Peyer's patch (tissue), 4 donors: ENCODE measurements around the gene MMAB. TPM values are rescaled to one million over a fixed set of nuclear protein-coding genes. Genes with fewer than 3 reads are reported as not detected.

Experiments used
- DNase-seq, 3 donors: peaks; one replicate each; pipeline ENCODE4 v3.0.0-alpha.2; 2017 to 2019
- H3K27ac ChIP-seq, 4 donors: fragments of 200-600 bp; sonication (generic); one replicate each; pipeline ENCODE4 v1.5.1; 2016 to 2019
- H3K27me3 ChIP-seq, 2 donors: fragments of 200-600 bp; sonication (generic); one replicate each; pipeline ENCODE4 v1.5.1; 2019
- H3K36me3 ChIP-seq, 3 donors: fragments of 200-600 bp; sonication (generic); one replicate each; pipeline ENCODE4 v1.5.1; 2016 to 2019
- H3K4me1 ChIP-seq, 4 donors: fragments of 200-600 bp; sonication (generic); one replicate each; pipeline ENCODE4 v1.5.1; 2016 to 2019
- H3K4me3 ChIP-seq, 4 donors: fragments of 200-600 bp; sonication (generic); 1 replicate in 3 of 4; 2 replicates in 1 of 4; pipeline ENCODE4 v1.5.1; 2016 to 2019; ENCODE audit warnings: mild to moderate bottlenecking in 1 of 4
- H3K9me3 ChIP-seq, 4 donors: fragments of 200-600 bp; sonication (generic); one replicate each; pipeline ENCODE4 v1.5.1; 2016 to 2019; ENCODE audit warnings: mild to moderate bottlenecking in 1 of 4
- POLR2A ChIP-seq, 2 donors: fragments of 450-650 bp; IDR thresholded peaks; one replicate each; pipeline ENCODE4 v1.5.1; 2017; ENCODE audit warnings: antibody characterized with exemption in 2 of 2, mild to moderate bottlenecking in 2 of 2, moderate library complexity in 2 of 2
- total RNA-seq, 4 donors: library from RNA; depleted of rRNA; stranded (reverse); fragments of >200 nt; gene quantifications; one replicate each; pipeline ENCODE4 v1.1.0, GENCODE V29; 2016
- TF ChIP-seq, protein P1 (sequence below), 6 experiments: fragments of 450-650 bp in 4 of 6; fragments of 200-600 bp in 2 of 6; sonication (generic) in 1 of 6; IDR thresholded peaks; one replicate each; pipeline ENCODE4 v1.5.1; 2017 to 2019; ENCODE audit warnings: antibody characterized with exemption in 6 of 6, mild to moderate bottlenecking in 3 of 6, moderate library complexity in 1 of 6

MMAB gene
- total RNA-seq, 4 donors from 2014 or later = 30.8 to 41.4 (median 32.1) TPM

DNA sequence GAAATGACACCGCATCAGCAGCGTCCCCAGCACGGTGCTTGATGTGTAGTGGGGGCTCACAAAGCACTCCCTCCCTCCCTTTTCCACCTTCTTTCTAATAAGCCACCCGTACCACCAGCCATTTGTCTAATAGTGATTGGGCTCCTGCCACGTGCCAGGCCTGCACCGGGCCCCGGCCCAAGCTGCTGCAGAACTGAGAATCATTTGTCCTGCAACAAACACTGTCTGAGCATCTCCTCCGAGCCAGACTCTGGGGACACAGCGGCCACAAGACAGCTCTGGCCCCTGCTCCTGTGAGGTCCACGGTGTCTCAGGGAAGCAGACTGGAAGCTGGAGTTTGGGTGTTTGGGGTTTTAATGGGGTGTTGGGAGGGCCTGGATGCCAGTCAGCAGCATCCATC, 44.2 kb upstream of the MMAB start:
- Histone ChIP-seq H3K27ac (no peak overlapping the region), H3K36me3 (no peaks in the 10 kb centered on the region), H3K9me3 (no peaks in the 10 kb centered on the region), H3K4me1 (no peaks in the 10 kb centered on the region), H3K27me3 (no peaks in the 10 kb centered on the region), H3K4me3 (no peak overlapping the region)
- TF ChIP-seq, protein P1, sequence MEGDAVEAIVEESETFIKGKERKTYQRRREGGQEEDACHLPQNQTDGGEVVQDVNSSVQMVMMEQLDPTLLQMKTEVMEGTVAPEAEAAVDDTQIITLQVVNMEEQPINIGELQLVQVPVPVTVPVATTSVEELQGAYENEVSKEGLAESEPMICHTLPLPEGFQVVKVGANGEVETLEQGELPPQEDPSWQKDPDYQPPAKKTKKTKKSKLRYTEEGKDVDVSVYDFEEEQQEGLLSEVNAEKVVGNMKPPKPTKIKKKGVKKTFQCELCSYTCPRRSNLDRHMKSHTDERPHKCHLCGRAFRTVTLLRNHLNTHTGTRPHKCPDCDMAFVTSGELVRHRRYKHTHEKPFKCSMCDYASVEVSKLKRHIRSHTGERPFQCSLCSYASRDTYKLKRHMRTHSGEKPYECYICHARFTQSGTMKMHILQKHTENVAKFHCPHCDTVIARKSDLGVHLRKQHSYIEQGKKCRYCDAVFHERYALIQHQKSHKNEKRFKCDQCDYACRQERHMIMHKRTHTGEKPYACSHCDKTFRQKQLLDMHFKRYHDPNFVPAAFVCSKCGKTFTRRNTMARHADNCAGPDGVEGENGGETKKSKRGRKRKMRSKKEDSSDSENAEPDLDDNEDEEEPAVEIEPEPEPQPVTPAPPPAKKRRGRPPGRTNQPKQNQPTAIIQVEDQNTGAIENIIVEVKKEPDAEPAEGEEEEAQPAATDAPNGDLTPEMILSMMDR (IDR thresholded peaks at IDR 0.05) = no peak
- no peak for TF ChIP-seq POLR2A (IDR thresholded peaks at IDR 0.05)
- DNase-seq = no peak

DNA sequence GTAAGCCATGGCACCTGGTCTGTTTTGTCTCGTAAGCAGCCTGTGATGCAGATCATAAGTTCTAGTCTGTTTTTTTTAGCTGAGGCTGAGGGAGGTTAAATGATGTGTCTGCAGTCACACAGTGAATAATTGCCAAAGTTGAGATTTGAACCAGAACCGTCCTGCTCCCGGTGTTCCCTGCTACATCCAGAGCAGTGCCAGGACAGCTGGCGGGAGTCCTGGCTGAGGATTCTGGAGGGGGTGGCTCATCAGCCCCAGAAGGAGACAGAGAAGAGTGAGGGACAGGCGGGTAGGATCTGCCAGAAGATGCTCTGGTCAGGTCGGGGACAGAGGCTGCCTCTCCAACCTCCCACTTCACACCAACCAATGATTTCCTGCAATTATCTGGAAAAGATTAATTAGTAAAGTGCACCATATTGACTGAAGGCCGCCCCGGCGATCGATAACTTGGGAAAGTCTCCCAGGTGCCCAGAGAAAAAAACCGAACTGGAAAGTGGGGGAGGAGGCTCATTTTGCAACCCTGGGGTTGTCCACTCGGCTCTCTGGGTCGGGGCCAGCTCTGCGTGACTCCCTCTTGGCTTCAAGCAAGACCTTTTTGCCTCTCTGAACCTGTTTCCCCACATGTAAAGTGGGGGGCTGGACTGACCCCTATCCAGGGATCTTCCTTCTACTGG, 42.4 kb upstream of the MMAB start:
- Histone ChIP-seq H3K27me3 (no peaks in the 10 kb centered on the region), H3K36me3 (no peaks in the 10 kb centered on the region), H3K4me1 (no peaks in the 10 kb centered on the region), H3K4me3 (no peak overlapping the region), H3K9me3 (no peaks in the 10 kb centered on the region), H3K27ac (no peak overlapping the region)
- no peak for DNase-seq
- no peak for TF ChIP-seq POLR2A (IDR thresholded peaks at IDR 0.05)

DNA sequence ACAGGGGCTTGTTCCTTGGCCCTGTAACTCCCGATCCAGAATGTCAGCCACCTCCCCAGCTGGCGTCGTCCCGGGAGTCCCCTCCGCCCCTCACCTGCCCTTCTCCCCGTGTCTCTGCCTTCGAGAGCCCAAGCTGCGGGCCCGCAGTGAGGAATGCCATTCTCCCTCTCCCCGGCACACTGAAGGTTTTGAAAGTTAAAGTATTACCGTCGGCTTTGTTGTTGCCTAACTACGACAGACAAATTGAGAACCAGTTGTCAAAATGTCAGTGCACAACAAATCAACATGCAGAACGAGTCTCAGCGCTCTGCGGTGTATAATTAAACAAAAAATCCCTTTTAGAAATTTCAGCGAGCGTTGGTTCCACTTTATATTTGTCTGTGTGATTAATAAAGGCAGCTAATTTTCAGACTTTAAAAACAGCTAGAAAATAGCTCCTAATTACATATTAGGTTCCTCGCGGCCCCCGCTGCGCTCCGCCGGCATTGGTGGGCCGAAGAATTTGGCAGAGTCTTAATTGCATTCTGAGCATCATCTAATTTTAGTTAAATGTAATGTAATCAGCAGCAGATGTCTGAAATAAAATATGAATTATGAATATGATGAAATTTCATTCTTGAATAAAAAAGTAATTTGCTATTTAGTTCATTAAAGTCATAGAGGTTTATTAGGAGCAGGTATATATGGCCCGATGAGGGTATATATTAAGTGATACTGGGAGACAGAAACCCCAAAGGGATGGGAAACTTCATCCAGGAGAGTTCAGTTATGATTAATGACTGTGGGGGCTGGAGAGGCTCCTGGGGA, 40.5 kb upstream of the MMAB start:
- Histone ChIP-seq H3K4me1 (no peaks in the 10 kb centered on the region), H3K27ac (no peak overlapping the region), H3K4me3 (no peak overlapping the region), H3K27me3 (no peaks in the 10 kb centered on the region), H3K9me3 (no peaks in the 10 kb centered on the region), H3K36me3 (no peaks in the 10 kb centered on the region)
- DNase-seq = no peak
- TF ChIP-seq, protein P1 (IDR thresholded peaks at IDR 0.05) = no peak
- no peak for TF ChIP-seq POLR2A (IDR thresholded peaks at IDR 0.05)

DNA sequence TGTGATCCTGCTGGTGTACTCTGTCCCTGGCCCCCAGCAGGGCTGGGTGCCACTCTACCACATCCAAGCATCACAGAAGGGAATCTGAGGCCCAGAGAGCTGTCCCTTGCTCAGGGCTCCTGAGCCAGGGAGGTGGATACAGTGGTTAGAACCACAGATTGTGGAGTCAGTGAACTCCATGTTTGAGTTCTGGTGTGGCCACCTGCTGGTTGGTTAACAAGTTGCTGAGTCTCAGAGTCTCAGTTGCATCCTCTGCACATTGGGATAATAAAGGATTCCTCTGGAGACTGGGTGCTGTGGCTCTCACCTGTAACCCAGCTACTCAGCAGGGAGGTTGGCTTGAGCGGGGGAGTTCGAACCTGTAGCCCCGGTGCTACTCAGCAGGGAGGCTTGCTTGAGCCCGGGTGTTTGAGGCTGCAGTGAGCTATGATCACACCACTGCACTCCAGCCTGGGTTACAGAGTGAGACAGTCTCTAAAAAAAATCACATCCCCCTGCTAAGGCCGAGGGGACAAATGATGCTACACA, 39.7 kb upstream of the MMAB start:
- Histone ChIP-seq H3K27ac (no peak overlapping the region), H3K9me3 (no peaks in the 10 kb centered on the region), H3K36me3 (no peaks in the 10 kb centered on the region), H3K4me1 (no peaks in the 10 kb centered on the region), H3K27me3 (no peaks in the 10 kb centered on the region), H3K4me3 (no peak overlapping the region)
- TF ChIP-seq POLR2A (IDR thresholded peaks at IDR 0.05) = no peak
- TF ChIP-seq, protein P1 (IDR thresholded peaks at IDR 0.05) = peak in 3 of 6 experiments; percentile 7 to 27 (median 17)
- no peak for DNase-seq

DNA sequence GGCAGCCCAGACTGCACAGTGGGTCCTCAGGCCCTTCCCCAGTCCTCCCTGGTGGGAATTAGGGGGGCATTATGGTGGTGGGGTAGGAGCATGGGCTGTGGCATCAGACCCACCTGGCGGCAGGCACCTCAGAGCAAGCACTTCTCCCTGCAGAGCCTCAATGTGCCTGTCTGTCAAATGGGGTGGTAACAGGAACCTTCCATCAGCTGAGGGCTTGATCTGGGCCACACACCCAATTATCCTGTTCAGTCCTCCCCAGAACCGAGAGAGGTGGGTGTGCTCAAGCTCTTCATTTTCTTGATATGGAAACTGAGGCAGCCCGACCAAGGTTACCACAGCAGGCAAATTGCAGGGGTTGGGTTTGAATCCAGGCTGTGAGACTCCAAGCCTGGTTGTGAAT, 38.7 kb upstream of the MMAB start:
- Histone ChIP-seq H3K9me3 (no peaks in the 10 kb centered on the region), H3K27ac (no peak overlapping the region), H3K36me3 (no peaks in the 10 kb centered on the region), H3K4me3 (no peak overlapping the region), H3K27me3 (no peaks in the 10 kb centered on the region), H3K4me1 (no peaks in the 10 kb centered on the region)
- no peak for DNase-seq
- TF ChIP-seq, protein P1 (IDR thresholded peaks at IDR 0.05) = no peak
- TF ChIP-seq POLR2A (IDR thresholded peaks at IDR 0.05) = no peak

DNA sequence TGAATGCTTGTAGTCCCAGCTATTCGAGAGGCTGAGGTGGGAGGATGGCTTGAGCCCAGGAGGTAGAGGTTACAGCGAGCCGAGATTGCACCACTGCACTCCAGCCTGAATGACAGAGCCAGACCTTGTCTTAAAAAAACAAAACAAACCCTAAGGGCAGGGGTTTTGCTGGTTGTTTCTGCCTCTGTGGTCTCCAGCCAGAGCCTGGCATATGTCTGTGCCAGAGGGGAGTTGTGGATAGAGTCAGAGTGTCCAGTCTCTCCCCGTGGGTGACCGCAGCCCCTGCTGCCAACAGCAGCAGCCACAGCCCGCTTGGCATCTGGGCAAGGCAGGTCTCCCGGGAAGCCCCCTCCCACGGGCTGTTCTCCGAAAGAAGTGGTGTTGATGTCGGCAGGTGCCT, 37.9 kb upstream of the MMAB start:
- no peak overlapping the region for H3K27ac ChIP-seq
- TF ChIP-seq POLR2A (IDR thresholded peaks at IDR 0.05) = no peak
- TF ChIP-seq, protein P1 (IDR thresholded peaks at IDR 0.05) = no peak
- no peak for DNase-seq
- H3K27me3 ChIP-seq = no peaks in the 10 kb centered on the region
- H3K4me1 ChIP-seq = no peaks in the 10 kb centered on the region
- H3K9me3 ChIP-seq = no peaks in the 10 kb centered on the region
- no peaks in the 10 kb centered on the region for H3K36me3 ChIP-seq
- no peak overlapping the region for H3K4me3 ChIP-seq
